Measurements from ENCODE around the gene PAPPA.
A peak's percentile ranks its signal among the peaks of the same experiment; 100 is the strongest.

The PAPPA gene

GRCh38 chr9:116442528-116442927 is 288.9 kb downstream of the PAPPA start:
- DNase-seq (ENCODE audit: low read depth) = no peak
- TF ChIP-seq CTCF (conservative IDR thresholded peaks at IDR 0.05; ENCODE audit: low read depth, low read length) = no peak
- H3K4me3 ChIP-seq (ENCODE audit: low read depth, low read length) = no peak overlapping the region

- H3K4me3 ChIP-seq (ENCODE audit: low read depth, low read length) = no peak overlapping the region
- TF ChIP-seq CTCF (conservative IDR thresholded peaks at IDR 0.05; ENCODE audit: low read depth, low read length) = no peak
- no peak for DNase-seq (ENCODE audit: low read depth)
Observed at GRCh38 chr9:116447934-116448333, 294.3 kb downstream of the PAPPA start.

- H3K4me3 ChIP-seq (ENCODE audit: low read depth, low read length) = no peak overlapping the region
- no peak for DNase-seq (ENCODE audit: low read depth)
- no peak for TF ChIP-seq CTCF (conservative IDR thresholded peaks at IDR 0.05; ENCODE audit: low read depth, low read length)
Observed at GRCh38 chr9:116448431-116448830, 294.8 kb downstream of the PAPPA start.

- H3K4me3 ChIP-seq (ENCODE audit: low read depth, low read length) = no peak overlapping the region
- DNase-seq (ENCODE audit: low read depth) = no peak
- TF ChIP-seq CTCF (conservative IDR thresholded peaks at IDR 0.05; ENCODE audit: low read depth, low read length) = no peak
Observed at GRCh38 chr9:116449949-116450348, 296.4 kb downstream of the PAPPA start.

GRCh38 chr9:116450378-116451139 is 297.0 kb downstream of the PAPPA start:
- DNase-seq (ENCODE audit: low read depth) = peak; percentile 90
- H3K4me3 ChIP-seq (ENCODE audit: low read depth, low read length) = no peak overlapping the region
- TF ChIP-seq CTCF (conservative IDR thresholded peaks at IDR 0.05; ENCODE audit: low read depth, low read length) = no peak

GRCh38 chr9:116451500-116452115 is 298.0 kb downstream of the PAPPA start:
- no peak overlapping the region for H3K4me3 ChIP-seq (ENCODE audit: low read depth, low read length)
- TF ChIP-seq CTCF (conservative IDR thresholded peaks at IDR 0.05; ENCODE audit: low read depth, low read length) = no peak
- DNase-seq (ENCODE audit: low read depth) = no peak

All from choroid plexus epithelial cell (primary cell).